ENCODE measurements around the gene JAK1.

Gene JAK1

DNA sequence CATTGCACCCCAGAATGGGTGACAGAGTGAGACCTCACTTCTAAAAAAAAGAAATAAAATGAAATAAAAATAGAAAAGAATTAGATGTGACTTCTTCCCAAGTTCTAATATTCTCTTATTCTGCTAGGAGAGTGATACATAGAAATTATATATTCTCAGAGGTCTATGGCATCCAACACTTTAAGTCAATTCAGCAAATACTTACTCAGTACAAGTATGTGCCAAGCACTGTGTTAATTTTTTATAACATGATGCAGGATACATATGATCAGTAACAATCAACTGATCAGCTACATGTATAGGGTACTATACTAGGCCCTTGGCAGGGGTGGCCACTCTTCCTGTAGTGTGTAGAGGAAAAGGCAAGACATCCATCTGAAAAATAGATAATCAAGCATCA is 13.0 kb upstream of the JAK1 start:
- no peak for DNase-seq

DNA sequence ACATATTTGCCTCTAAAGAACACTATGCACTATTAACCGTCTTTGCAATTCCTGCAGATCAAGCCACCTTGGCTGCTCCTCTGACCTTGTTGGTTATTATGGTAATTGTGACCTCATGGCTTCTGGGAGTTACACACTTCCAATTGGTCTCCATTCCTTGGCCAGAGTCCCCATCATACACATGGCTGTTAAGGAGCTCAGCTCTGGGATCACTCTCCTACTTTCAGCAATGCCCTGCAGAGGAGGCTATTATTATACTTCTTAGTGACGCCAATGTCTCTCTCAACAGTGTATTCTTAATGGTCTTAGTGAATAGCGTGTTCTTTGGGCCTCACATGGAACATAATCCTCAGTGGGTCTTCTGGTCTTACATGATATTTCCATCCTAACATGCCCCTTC is 10.0 kb upstream of the JAK1 start:
- DNase-seq: no peak

DNA sequence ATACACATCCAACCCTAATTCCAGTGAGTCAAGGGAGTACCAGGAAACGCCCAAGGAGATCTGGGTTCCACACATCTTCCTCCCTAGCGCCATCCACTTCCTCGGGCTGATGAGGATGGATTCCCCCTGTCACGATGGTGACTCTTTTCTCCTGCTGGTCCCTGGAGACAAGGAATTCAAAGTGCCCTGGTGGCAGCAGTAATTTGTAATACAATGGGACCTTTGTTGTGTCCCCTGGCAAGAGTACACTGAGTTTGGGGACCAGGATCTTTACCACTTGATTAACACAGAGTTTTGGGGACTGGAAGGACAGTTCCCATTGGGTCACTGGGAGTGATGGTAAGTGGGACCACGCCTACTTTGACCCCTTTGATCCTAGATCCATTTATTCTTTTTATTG is 9.4 kb upstream of the JAK1 start:
- DNase-seq: no peak

DNA sequence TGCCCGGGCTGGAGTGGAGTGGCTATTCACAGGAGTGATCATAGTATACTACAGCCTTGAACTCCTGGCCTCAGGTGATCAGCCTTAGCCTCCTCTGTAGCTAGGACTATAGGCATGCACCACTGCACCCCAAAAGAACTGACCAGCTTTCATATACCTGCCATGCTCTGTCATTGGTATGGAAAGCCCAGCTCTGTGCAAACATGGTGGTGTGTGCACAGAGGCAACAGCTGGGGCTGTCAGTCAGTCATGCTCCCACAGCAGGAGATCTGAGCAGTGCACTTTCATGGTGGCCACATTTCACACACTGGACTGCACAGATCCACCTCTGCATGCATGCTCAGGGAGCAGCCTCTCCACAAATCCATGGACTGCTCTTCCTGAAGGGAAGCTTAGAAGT is 8.8 kb upstream of the JAK1 start:
- no peak for DNase-seq

DNA sequence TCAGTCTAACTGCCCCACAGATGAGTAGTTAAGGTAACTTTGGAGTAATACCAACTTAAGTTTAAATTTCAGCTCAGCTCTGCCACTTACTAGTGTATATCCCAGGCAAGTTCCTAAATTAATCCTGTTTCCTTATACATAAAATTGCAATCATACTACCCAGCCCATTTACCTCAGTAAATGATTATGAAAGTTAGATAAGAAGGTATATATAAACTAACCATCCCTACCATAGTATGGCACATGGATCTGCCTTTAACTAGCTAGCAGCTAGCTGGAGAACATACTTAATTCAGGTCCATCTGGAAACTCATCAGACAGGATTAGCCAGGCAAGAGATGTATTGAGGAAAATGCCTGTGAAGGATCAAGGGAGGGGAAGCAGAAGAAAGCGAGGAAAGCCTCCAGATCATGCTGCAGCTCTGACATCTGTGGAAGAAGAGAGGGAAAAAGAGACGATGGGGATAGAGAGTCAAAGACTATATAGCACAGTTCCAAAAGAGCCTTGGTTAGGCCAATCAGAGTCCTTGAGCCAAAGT is 8.0 kb upstream of the JAK1 start:
- no peak for DNase-seq

DNA sequence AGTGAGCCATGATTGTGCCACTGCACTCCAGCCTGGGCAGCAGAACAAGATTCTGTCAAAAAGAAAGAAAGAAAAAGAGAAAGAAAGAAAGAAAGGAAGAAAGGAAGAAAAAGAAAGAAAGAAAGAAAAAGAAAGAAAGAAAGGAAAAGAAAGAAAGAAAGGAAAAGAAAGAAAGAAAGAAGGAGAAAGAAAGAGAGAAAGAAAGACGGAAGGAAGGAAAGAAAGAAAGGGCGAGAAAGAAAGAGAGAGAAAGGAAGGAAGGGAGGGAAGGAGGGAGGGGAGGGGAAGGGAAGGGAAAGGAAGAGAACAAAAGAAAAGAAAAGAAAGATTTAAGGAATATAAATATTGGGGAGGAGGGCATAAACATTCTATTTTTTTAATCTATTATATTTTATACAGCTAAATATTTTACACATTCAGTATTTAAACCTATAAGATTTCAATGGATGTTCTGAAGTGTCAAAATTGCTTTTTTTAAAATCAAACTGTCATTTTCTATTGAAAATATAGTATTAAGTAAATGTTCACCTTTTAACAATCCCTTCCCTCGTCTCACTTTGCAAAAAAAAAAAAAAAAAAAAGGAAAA is 6.8 kb upstream of the JAK1 start:
- no peak for DNase-seq

DNA sequence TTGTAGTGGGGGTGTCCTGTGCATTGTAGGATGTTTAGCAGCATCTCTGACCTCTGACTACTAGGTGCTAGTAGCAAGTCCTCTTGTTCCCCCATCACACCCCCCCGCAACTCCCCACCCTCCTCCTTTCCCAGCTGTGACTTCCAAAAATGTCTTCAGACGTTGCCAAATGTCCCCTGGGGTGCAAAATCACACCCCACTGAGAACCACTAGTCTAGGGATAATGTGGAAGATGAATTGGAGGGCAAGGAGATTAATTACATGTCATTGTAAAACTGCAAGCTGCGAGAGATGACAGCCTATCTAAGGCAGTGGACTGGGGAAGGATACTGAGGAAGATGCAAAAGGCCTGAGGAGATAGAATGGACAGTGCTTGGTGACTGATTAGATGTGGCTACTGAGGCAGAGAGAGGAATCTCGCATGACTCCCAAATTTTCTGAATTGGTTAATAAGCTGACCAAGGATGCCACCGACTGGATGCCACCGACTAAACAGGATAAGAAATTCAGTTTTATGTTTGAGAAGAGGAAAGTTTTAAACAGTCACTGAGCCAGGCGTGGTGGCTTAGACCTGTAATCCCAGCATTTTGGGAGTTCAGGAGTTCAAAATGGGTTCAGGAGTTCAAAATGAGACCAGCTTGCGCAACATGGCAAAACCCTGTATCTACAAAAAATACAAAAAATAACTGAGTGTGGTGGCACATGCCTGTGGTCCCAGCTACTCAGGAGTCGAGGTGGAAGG is 3.1 kb upstream of the JAK1 start:
- no peak for DNase-seq

DNA sequence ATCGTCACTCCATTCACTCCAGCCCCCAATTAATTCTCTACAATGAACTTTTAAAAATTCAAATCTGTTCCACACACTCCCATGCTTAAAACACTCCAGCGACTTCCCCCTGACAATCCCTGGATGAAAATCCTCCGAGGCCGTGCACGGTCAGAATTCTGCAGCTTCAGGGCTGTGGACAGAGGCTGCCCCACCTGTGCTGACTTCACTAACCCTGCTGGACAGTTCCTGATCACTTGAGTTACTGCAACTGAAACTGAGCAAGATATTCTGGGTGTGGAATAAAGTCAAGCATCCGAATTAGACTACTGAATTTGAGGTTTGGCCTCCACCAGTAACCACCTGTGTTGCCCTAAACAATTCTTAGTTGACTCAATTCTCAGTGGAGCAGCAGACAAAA is 1.0 kb upstream of the JAK1 start:
- DNase-seq: no peak

DNA sequence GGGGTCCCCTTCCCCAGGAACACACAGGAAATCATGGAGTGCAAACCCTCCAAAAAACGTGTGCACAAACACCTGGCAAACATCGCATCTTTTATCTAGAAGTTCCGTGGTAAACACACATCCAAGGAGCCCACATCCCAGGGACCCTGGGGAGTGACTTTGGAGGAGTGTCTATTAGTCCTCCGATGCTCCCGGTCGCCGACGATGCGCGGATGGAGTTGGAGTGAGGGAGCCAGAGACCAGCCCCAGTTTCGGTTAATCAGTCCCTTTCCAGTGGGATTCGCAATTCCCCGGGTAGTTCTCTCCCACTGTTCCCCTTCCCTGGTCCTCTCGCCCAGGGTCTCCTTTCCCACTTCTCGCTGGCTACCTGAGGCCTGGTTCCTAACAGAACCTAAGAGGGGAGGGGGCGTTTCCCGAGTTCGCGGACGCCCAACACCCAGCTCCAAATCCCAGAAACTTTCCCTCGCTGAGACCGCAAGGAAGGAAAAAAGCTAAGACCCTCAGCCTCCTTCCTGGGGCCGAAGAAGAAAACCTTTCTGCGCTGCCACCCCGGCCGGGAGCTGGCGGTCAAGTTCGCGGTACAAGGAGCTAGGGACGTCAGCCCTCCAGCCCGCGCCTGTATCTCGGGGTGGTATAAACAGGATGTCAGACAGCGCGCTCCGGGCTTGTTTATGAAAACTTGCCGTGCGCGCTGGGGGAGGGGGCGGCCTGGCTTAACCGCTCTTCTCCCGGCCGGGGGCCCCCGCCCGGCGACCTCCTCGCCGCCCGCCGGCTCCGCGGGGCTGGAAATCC is 787 bp downstream of the JAK1 start:
- peak; percentile 79 for DNase-seq

DNA sequence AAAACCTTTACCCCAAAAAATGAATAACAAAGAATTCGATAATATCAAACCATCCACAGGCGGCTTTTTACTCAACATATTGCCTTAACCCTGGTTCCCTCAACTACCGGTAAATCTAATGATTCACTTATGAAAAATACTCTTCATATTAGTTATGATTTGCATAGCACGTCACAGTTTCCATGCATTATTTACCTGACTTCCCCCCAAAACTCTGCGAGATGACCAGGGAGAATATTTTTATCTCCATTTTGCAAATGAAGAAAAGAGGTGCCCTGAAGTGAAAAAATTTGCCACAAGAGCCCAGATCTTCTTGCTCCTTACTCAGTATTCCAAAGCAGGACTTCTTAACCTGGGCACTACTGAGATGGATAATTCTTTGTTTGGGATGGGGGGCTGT is 2.9 kb downstream of the JAK1 start:
- no peak for DNase-seq

DNA sequence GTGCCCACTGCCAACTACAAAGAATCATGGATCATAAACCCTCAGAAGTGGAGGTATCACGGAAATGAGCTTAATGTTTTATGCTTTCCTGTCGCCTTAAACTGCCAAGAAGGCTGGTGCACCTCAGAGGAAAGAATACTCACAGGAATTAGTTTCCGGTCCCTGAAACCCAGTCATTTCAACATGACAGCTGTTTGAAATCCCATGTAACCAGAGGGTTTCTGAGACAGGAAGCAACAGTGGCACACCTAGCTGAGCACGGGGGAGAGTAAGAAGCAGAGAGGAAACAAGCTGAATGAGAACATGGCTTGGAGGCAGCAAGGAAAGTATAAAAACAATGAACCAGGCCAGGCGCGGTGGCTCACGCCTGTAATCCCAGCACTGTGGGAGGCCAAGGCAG is 3.9 kb downstream of the JAK1 start:
- DNase-seq: no peak

DNA sequence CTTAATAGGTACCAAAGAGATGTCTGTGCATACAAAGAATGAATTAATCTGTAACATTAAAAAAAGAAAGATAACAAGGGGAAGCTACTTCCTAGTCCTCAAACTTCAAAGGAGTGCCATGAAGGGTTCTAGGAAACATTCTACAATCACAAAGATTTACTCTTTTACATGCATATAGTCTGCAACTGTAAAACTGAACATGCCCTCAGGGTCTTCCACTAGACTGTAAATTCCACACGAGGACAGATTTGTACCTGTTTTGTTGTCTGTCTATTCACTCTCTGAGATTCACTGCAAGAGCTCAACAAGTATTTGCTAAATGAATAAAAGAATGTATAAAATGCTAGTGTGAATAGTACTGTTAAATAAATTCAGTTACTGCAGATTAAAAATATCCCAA is 4.4 kb downstream of the JAK1 start:
- no peak for DNase-seq

DNA sequence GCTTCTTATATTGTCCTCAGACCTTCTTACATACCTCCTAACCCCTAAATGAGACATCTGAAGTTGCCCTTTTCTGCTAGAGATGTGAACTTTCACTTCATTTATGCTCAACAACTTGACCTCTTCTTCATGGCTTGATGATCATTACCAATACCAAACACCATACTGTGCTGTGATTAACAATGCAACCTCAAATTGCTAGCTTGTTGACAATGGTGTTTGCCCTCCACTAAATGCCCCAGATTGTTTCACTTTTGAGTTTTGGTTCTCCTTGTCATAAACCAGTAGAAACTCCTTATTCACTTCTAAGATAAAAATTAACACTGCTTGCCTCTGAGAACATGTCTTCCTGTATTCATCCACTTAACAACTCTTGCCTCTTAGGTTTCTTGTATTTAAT is 5.6 kb downstream of the JAK1 start:
- no peak for DNase-seq

DNA sequence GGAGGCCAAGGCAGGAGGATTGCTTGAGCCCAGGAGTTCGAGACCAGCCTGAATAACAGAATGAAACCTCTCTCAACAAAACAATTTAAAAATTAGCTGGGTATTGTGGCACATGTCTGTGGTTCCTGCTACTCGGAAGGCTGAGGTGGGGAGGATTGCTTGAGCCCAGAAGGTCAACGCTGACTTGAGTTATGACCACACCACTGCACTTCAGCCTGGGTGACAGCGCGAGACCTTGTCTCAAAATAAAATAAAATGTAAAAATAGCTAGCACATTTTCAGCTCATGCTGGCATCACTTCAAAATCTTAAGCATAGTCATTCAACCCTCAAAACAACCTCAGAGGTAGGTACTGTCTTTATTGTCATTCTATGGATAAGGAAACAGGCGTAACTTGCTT is 6.4 kb downstream of the JAK1 start:
- no peak for DNase-seq

DNA sequence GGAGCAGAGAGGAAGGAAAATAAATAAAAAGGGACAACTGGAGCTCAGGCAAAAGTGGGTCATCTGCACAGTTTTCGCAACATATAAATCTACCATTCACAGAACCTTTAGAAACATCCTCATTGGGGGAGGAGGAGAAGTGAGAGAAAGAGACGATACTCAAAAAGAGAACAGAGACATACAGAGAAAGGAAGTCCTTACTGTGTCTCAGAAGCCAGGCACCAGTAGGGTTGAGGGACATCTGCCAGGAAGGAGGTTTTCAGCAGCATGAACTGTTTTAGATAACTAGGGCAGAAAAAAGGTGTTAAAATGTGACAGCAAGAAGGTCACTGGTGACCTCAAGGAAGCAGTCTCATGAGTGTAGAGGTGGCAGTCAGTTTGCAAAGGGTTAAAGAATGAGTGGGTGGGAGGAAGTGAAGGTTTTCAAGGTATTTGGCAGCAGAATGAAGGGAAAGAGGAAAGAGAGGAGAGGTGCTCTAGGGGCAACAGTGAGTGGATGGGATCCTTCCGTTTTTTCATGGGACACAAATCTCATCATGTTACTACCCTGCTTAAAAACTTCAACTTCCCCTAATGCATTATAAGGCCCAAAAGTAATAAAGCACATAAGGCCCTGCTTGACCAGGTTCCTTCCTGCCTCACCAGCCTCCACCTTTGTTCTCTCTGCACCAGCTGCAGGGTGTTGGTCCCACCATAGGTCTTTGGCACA is 9.5 kb downstream of the JAK1 start:
- no peak for DNase-seq

DNA sequence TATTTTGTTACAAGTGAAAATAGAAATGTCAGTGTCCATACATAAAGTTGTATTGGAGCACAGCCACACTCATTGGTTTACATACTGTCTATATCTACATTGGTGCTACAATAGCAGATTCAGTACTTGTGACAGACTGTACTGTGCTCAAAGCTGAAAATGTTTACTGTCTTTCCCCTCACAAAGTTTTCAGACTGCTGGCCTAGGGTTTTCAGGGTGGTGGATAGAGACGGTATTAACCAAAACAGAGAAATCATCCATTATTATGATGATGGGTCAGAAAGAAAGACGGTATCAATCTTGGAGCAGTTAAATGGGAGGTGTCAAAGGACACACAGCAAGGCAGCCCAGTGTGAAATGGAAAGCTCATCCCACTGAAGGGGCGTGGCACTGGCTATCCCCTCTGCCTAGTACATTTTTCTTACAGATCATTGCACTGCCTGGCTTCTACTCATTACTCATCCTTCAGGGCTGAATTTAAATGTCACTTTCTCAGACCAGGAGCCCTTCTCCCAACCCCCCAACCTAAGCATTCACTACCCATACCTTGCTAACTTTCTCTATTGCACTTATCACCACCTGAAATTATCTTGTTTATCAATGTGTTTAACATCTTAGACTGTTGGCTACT is 10.2 kb downstream of the JAK1 start:
- no peak for DNase-seq

DNA sequence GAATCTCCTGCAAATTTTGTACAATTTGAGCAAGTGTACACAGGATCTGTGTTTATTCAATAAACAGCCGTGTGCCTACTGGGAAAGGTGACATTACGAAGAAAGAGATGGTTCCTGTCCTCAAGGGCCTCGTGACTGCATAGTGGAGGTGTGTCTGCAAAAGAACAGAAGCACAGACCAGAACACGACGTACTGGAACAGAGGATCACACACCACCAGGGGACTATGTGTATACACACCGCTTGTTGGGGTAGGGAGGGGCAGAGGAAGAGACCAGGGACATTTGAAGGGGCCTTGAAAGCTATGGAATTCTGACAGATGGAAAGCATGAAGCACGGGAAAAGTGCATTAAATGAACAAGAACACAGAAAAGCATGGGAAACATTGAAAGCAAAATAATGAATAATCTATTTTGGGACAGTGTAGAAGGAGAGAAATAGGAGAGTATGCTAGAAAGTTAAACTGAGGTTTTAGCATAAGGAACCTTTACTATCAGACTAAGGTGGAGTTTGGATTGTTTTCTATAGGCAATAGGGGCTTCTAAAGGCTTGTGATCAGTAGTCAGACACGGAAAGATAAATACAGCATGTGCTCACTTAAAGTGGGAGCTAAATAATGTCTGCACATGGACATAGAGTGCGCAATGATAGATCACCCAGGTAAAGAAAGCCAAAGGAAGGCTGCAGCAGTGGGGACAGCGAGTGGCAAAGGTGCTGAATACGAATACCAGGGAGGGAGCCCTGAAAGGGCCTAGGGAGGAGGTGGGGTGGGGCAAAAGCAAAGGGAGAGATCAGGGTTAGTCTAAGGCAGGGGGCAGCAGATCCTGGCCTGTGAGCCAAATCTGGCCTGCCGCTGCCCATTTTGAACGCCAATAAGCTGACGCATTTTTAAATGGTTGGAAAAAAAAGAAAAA is 11.0 kb downstream of the JAK1 start:
- no peak for DNase-seq

DNA sequence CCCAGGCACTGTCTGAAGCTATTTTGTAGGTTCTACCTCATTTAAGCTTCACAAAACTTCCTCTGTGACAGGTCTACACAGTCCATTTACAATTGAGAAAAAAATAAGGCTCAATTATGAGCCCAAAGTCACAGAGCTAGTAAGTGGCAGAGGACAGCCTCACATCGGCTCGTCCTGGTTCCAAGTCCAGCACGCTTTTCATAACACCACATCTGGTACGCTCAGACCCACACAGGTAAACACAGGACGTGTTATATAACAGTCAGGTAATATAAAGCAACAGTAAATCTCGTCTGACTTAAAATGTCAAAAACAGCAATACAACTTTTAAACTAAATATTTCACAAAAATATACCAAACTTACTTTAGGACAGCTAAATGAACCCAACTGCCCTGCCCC is 13.1 kb downstream of the JAK1 start:
- no peak for DNase-seq

DNA sequence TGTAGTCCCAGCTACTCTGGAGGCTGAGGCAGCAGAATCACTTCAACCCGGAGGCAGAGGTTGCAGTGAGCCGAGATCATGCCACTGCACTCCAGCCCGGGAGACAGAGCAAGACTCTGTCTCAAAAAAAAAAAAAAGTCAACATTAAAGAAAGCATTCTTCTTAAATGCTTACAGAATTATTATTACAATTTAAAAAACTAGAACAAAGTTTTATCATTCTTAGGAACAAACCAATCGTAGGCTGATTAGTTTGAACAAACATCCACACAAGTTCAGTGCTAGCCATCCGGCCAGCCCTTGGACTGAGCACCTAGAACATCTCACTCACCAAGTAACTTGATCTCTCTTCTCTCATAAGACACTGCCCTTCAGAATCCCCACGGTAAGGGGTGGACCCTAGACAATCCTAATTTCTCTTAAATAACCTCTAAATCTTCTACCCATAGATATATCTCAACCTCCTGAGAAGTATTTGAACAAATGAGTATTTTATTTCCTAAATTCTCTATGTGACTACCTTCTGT is 16.0 kb downstream of the JAK1 start:
- no peak for DNase-seq

DNA sequence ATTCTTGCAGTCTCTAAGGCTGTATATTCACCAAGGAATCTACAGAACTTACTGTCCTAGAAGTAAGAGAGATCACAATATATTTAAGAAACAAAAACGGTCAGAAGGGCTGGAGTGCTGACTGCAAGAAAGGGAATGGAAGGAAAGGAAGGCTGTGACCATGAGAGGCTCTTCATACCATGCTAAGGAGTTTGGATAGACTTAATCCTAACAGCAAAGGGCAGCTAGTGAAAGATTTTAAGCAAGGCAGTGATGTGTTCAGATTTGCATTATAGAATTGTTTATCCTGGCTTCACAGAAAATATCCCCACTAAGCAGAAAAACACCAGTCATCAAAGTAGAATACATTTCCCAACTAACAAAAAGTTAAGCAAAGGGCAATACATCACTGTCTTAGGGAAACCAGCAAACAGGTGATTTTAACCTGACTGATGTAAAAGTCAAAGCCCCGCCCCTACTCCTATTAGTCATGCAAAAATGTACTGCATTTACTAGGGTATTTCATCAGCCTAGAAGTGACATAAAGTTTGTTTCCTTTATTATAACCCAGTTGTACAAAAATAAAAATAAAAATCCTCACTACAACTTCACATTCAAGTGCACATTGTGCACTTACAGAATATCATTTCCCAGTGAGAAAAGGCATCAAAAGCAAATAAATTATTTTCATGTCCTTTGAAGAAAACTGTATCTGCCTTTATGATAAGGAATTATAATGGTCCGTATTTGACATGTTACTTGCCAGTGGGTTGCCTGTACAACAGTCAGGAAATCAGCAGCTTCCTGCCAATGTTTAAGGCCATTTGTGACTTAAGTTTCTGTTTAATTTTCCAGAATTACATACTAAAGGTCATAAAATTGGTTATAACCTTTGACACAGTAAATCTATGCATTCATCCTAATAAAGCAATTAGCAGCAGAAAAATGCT is 17.2 kb downstream of the JAK1 start:
- DNase-seq: no peak

Measured in left hindlimb (tissue), 1 donor.